Retina (tissue), 1 donor: ENCODE data around the gene SIX3.
A peak's percentile ranks its signal among the peaks of the same experiment; 100 is the strongest.

Source experiments
- DNase-seq: peaks from one replicate; pipeline ENCODE4 v3.0.0-alpha.2; 2016

Gene SIX3

DNA sequence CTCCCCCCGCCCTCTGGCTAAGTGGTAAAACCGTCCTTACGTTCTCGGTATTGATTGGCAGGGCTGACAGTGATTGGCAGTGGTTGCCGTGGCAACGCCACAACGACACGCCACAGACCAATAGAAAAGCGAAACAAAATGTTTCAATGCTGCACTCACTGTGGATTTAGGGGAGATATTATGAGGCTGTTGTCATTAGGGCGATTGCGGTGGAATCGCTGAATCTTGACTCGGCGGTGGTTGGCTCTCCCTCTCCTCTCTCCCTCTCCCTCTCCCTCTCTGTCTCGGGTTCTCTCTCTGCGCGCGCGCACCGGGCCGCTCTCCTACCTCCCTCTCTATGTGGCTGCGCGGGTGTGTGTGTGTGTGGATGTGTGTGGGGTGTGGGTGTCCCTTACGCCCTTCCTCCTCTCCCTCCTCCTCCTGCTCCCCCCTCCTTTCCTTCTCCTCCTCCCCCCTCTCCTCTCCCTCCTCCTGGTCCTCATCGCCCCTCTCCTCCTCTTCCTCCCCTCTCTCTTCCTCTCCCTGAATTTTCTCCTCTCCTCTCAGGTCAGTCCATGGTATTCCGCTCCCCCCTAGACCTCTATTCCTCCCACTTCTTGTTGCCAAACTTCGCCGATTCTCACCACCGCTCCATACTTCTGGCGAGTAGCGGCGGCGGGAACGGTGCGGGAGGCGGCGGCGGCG lies at the start of gene SIX3:
Gene SIX3 (plus strand): TSS at position 152 of the 684 bp plus-strand sequence. CDS start 403 bp downstream, at position 555.
- DNase-seq: peak; percentile 98

DNA sequence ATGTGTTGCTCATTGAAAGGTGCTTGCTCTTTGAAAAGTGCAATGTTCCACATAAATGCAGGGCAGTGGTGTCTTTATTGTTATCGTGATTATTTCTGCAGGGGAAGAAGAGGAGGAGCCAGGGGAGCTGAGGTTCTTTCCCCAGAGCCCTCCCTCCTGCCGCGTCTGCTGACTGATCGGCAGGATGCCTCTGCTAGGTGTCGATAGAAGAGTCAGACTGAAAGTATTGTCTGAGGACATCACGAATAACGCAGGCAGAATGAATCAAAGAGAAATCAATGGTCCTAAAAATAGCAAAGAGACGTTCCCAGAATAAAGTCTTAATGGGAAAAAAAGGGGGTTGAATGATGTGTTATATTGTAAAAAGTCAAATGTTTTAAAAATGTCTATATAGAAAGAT lies 47.4 kb upstream of the SIX3 start:
- DNase-seq: no peak

DNA sequence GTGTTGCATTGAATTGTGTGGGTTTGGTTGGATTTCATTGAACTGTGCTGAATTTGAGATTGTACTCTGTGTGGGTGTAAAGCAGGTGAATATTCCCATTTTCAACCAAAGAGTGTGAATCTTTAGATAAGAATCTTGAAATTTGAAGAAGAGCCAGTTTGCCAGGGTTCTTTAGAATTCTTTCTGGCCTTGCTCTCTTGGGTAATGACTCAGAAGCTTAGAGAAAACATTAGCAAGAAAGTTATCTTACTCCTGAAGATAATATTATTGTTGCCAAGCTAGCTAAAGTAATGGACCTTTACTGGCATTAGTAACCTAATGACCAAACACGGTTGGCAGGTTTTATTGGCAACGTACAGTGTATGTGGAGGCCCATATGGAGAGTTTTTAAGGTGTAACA lies 46.4 kb upstream of the SIX3 start:
- no peak for DNase-seq

DNA sequence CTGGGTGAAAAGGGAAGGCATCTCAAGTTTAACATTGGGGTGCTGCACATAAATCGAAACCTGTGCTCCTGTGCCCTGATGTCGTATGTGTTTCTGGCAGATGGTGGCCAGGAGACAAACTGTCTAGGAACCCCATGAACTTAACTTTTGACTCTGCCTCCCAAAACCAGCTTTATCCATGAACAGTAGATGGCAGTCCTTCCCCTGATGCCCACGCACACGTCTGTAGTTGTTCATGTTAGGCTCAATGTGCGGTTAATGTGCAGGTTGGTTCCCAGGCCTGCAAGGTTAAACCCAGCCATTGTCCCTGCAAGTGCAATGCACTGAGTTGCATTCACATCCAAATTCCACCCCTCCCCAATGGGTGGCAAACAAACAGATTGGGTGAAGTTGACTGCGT lies 44.1 kb upstream of the SIX3 start:
- no peak for DNase-seq

- DNase-seq: no peak
Measured at GRCh38 chr2:44902217-44903137, 39.0 kb upstream of the SIX3 start.

DNA sequence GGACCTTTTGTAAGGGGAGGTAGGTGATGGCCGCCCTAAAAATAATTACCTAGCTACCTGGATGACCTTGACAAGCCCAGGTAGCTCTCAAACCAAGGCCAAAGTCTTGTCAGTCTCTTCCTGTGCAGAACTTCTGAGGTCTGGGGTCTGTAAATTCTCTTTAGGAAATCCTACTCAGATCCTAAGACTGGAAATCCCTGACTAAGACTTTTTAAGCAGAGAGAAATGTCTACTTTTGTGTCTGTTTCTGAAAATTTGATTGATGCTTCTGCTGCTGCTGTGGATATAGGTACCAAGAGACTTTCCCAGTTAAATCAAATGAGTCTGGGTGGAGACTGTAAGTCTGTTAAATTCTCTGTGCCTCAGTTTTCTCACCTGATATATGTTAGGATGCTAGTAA lies 36.9 kb upstream of the SIX3 start:
- DNase-seq: no peak

DNA sequence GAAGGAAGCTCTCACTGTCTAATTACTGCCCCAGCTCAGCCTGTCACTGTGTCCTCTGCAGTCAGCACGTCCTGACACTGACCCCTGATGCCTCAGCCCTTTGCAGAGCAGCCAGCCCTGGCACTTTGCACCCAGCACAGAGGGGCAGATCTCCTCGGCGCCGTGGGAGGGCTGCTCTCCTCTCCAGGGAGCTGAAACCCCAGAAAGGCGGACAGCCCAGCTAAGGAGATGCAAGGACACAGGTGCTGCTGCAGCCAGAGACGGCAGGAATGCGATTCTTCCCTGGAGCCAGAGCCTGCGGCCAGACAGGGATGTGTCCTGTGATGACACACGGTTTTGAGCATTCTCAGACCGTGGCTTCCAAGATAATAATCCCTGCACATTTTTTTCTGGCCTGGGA lies 34.5 kb upstream of the SIX3 start:
- no peak for DNase-seq

DNA sequence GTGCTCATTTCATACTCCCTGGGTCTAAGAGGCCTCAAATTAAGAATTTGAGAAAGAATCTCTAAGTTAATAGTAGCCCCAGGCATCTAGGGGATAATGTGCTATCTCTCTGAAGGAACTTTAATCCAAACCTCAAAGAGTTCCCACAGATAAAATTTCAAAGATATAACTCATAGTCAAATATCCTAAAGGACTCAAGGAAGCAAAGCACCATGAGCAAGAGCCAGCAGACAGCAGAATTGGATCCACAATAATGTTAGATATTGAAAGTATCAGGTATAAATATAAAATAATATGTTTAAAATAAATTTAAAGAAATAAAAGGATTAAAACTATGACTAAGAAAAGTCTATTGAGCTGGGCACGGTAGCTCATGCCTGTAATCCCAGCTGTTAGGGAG lies 31.7 kb upstream of the SIX3 start:
- no peak for DNase-seq

DNA sequence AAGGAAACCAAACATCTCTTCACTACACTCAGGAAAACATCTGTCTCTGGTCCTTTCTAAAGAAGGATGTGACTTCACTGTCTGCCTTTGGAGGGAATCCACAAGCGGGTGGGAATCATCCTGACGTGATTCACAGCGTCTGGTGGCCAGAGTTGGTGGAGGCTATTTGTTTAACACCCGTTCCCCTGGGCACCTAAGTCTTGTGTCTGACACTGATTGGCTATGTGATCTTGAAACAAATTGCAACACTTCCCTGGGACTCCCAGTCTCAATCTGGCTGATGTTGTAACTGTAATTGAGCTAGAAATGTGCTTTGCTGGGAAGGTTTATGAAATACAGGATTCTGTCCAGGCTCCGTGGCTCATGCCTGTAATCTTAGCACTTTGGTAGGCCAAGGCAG lies 28.8 kb upstream of the SIX3 start:
- no peak for DNase-seq

DNA sequence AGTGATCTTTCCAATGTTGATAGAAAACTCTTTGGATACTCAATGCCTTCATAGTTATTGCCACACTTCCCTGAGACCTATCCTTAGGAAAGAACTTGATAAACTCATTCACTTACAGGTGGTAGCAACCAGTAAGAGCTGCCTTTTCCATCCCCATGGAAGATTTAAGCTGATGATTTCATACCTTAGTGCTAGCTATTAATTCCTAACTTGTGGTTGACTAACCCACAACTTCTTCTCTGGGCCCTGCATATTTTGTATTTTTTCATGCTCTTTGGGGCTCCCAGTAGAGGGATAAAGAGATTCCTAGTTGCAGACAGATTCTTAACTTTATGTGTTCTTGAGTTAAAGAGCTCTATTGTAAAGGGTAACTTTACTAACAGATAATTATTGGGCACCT lies 25.2 kb upstream of the SIX3 start:
- DNase-seq: no peak

DNA sequence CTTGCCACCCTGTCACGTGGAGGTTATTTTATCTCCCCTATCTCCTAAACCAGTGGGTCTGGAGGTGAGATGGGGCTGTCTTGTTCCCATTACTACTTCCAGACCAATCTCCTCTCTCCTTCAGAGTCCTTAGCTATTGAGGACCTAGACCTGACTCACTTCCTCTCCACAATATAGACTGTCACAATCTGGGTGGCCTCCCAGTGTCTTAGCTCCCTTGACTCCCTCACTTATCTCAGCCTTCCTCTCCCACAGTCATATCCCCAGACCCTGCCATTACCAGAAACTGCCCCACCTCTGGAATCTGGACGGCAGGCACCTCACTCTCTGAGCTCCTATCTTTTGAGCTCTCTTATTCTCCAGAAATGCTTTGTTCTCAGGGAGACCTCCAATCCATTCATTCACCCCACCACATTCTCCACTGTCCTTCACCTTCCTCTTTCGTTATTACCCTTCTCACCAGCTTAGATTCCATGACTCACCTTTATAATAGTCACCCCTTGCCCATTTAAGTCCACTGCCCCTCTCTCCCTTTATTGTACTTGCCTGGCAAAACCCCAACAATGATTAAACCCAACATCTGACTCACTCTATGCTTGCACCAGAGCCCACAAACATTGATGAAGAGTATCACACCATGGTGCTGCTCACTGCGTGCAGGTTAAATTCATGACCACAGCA lies 23.3 kb upstream of the SIX3 start:
- DNase-seq: no peak

DNA sequence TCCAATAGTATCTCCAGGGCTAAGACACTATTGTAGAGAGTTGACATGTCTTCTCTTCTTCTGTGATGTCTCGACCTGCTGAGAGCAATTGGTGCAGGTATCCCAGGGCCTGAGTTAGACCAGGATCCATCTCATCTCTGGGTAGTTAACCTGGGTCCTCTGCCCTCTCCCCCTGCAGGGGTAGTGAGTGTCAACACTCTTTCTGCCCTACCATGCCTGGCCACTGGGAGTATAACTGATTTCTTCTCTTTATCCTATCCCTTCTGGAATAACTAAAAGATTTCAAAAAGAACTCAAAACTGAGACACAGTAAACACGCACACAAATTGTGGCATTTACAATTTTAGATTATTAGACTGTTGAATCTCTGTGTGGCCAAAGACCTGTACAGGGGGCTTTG lies 20.8 kb upstream of the SIX3 start:
- DNase-seq: no peak

- peak; percentile 63 for DNase-seq
Measured at GRCh38 chr2:44922776-44923175, 18.7 kb upstream of the SIX3 start.

- DNase-seq: peak; percentile 54
Measured at GRCh38 chr2:44925561-44926136, 15.9 kb upstream of the SIX3 start.

DNA sequence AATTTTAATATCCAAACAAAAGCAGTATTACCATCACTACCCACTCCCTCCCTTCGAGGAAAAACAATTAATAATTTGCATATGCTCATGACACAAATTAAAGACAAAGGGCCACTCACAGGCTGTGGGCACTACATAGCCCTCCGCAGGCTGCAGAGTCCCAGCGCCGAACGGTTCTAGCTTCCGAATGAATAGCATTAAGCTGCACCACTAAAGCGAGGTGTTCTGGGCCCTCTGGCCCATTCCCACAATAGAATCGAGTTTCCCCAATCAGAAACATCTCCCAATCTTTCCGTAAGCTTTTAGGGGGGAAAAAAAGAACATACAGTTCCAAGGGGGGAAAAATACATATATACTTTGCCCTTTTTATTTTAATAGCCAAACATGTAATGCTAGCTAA lies 14.5 kb upstream of the SIX3 start:
- DNase-seq: peak; percentile 80

DNA sequence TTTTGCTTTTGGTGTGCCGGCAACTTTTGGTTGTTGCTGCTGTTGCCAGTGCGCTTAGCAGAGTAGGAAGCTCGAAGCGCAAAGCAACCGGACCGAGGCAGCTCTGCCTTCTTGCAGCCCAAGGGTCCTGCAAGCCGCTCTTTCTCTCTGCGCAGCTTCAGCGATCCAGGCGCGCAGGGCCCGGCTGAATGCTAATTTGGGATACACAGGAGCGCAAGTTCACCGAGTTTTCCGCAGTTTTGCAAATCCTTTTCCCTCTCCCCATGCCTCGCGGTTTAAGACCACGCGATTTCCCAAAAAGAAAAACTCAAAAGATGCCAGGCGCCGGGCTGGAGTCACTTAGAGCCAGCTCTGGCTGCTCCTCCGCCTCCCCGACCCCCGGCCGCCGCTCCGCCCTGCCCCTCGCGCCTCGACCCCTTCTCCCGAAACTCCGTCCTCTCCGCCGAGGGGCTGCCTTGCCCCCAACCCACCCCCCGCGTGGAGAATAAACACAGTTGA lies 13.5 kb upstream of the SIX3 start:
- peak; percentile 92 for DNase-seq

DNA sequence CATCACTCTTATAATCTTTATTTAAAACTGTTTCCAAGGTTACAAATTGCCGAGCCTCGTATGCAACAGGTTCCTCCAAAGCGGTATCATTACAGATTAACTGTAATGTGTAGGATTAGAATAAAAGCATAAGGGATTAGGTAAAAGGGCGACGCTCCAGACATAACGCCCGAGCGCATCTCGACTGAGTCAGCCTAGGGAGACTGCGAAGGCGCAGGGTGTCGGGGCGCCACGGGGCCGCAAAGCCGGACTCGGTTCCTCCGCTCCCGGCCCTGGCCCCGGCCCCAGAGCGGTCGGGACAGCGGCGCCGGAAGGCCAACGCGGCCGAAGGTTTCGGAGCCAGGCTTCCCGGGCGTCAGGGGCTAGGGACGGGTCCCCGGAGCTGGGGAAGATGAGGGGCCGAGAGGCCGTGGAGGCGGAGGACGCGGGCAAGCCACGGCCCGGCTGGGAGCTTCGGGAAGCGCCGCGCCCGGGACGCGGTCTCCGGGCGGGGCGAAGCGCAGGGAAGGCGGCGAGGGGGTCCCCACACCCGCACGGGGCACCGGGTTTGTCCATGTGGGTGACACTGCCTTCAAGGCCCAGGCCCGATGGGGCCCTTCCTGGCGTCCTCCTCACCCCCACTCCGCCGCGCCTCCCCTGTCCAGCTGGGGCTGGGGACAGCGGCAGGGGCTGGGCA lies 12.9 kb upstream of the SIX3 start:
- peak; percentile 87 for DNase-seq

DNA sequence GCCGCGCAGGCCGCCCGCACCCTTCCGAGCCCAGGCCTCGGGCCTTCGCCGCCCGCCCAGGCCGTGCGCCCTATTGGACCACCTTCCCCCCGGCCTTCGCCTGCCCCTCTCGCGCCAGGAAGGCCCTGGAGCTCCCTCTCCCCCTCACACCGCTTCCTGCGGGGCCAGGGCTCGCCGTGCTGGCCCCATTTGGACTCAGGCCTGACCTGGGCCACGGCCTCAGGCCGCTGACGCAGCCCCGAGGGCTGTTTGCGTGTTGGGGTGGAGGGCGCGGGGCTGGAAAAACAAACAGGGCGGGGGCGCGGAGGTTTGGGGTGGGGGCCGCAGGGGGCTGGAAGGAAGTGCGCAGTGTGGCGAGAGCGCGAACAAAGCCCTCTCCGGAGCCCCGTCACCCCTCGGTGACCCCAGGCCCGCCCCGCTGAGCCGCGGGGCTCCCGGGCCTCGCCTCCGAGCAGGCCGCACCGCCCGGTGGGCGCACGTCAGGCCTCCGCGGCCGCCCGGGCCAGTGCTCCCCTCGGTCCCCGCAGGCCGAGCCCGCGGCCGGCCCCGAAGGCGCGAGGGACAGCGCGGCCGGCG lies 12.3 kb upstream of the SIX3 start:
- DNase-seq: no peak

DNA sequence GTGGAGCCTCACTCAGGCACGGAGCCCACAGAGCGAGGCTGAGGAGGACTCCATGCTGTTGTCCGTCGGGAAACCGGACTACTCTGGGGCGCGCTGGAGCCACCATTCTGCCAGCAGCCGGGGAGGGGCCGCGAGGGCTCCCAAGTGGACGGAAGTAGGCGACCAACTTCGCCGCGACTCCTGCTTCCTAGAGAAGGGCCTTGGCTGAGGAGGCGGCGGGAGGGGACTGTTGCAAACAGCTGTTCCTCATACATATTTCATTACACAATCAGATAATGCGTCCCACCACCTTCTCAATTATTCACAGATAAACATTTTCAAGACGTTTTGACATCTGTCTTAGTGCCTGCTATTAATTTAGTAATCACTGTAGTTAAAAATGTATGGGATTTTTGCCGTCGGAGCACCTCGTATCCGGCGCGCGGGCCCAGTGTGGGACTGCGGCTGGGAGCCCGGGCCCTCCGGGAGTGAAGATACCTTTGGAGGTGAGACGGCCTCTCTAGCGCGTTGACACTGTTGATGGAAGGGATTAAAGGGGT lies 11.7 kb upstream of the SIX3 start:
- peak; percentile 89 for DNase-seq

- no peak for DNase-seq
Measured at GRCh38 chr2:44930274-44931197, 11.0 kb upstream of the SIX3 start.
